GM23248 (cell line): ENCODE data around the gene AAMP. TPM values are rescaled to one million over a fixed set of nuclear protein-coding genes. Genes with fewer than 3 reads are reported as not detected.

Experiments used
- DNase-seq: peaks from one replicate; pipeline ENCODE4 v3.0.0-alpha.2; 2015
- H2AFZ ChIP-seq: fragments of 200-600 bp; sonication (generic); 2 replicates; pipeline ENCODE4 v1.6.1; 2016; ENCODE audit warnings: antibody characterized with exemption
- H3F3A ChIP-seq: fragments of 200-600 bp; sonication (generic); 2 replicates; pipeline ENCODE4 v1.6.1; 2016; ENCODE audit warnings: mild to moderate bottlenecking, antibody characterized with exemption, mixed run types; ENCODE audit not compliant: insufficient read depth
- H3K27ac ChIP-seq: fragments of 200-600 bp; sonication (generic); 2 replicates; pipeline ENCODE4 v1.5.1; 2016; ENCODE audit warnings: mild to moderate bottlenecking
- H3K27me3 ChIP-seq: fragments of 200-600 bp; sonication (generic); replicated peaks from 2 replicates; pipeline ENCODE4 v1.6.1; 2016; ENCODE audit warnings: mild to moderate bottlenecking; ENCODE audit not compliant: insufficient read depth
- H3K36me3 ChIP-seq: fragments of 200-600 bp; sonication (generic); 2 replicates; pipeline ENCODE4 v1.6.1; 2016; ENCODE audit warnings: low read depth, mild to moderate bottlenecking
- H3K4me1 ChIP-seq: fragments of 200-600 bp; sonication (generic); 2 replicates; pipeline ENCODE4 v1.6.1; 2016; ENCODE audit warnings: mild to moderate bottlenecking; ENCODE audit not compliant: insufficient read depth
- H3K4me2 ChIP-seq: fragments of 200-600 bp; sonication (generic); one replicate; pipeline ENCODE4 v1.6.1; 2016; ENCODE audit warnings: mild to moderate bottlenecking; ENCODE audit not compliant: unreplicated experiment
- H3K4me3 ChIP-seq: fragments of 200-600 bp; sonication (generic); 2 replicates; pipeline ENCODE4 v1.5.1; 2016; ENCODE audit warnings: mild to moderate bottlenecking
- H3K79me2 ChIP-seq: fragments of 200-600 bp; sonication (generic); 2 replicates; pipeline ENCODE4 v1.6.1; 2016; ENCODE audit warnings: mild to moderate bottlenecking; ENCODE audit not compliant: insufficient read depth
- H3K9ac ChIP-seq: fragments of 200-600 bp; sonication (generic); 2 replicates; pipeline ENCODE4 v1.6.1; 2016; ENCODE audit warnings: mild to moderate bottlenecking
- H3K9me2 ChIP-seq: fragments of 200-600 bp; sonication (generic); 2 replicates; pipeline ENCODE4 v1.6.1; 2016; ENCODE audit warnings: mixed run types, mild to moderate bottlenecking, moderate library complexity; ENCODE audit not compliant: insufficient read depth
- H3K9me3 ChIP-seq: fragments of 200-600 bp; sonication (generic); one replicate; pipeline ENCODE4 v1.6.1; 2017; ENCODE audit warnings: low read depth
- H4K20me1 ChIP-seq: fragments of 200-600 bp; sonication (generic); 2 replicates; pipeline ENCODE4 v1.6.0; 2016; ENCODE audit not compliant: insufficient read depth
- EZH2 ChIP-seq: fragments of 200-600 bp; sonication (generic); IDR thresholded peaks from 2 replicates; pipeline ENCODE4 v1.6.1; 2018; ENCODE audit warnings: antibody characterized with exemption, mild to moderate bottlenecking; ENCODE audit not compliant: insufficient read depth, poor library complexity, severe bottlenecking
- EZH2phosphoT487 ChIP-seq: fragments of 200-600 bp; sonication (generic); IDR thresholded peaks from 2 replicates; pipeline ENCODE4 v1.6.1; 2018; ENCODE audit warnings: antibody characterized with exemption, moderate library complexity, mild to moderate bottlenecking, low read depth; ENCODE audit not compliant: insufficient read depth
- WGBS, 2 experiments: methylation state at CpG; one replicate each; pipeline ENCODE4 v1.1.6; 2015 to 2017; ENCODE audit warnings: low lambda C conversion rate in 2 of 2, low coverage in 1 of 2; ENCODE audit errors: missing lambda C conversion rate in 2 of 2; 5-methylcytosine and 5-hydroxymethylcytosine counted together
- in situ Hi-C: fragments of 300-500 bp; cut with MboI; formaldehyde crosslinking; loops from 2 replicates; pipeline ENCODE4 v1.15.0; 2020
- polyA plus RNA-seq: library from polyadenylated mRNA; unstranded; fragments of >200 nt; fragmentation: Nextera tagmentation; extraction: Ambion mirVana; gene quantifications from 2 replicates; pipeline ENCODE4 v1.2.1, GENCODE V29; 2016
- total RNA-seq: library from RNA; depleted of rRNA; stranded (reverse); fragments of >200 nt; shearing (Covaris generic); gene quantifications from 2 replicates; pipeline ENCODE4 v1.2.3, GENCODE V29; 2014

AAMP gene
- total and polyA plus RNA-seq, 2 experiments from 2014 or later = 114 to 117 TPM

GRCh38 chr2:218301176-218301819, 31.4 kb upstream of the AAMP start:
- no peaks in the 10 kb centered on the region for H3K79me2 ChIP-seq
- no peaks in the 10 kb centered on the region for H3K36me3 ChIP-seq
- no peaks in the 10 kb centered on the region; the same call in 1 of the 2 replicates for H3K27me3 ChIP-seq
- H3K4me2 ChIP-seq = no peak overlapping the region
- no peak overlapping the region for H3K4me3 ChIP-seq
- no peaks in the 10 kb centered on the region for H3K9me3 ChIP-seq
- H3K9ac ChIP-seq = no peak overlapping the region
- TF ChIP-seq EZH2 (no peak), EZH2phosphoT487 (no peak)
- WGBS, 2 experiments = 7 to 10% methylated on average over 9 of the region's 9 CpGs
- H4K20me1 ChIP-seq = no peaks in the 10 kb centered on the region
- peak overlapping the region; percentile 58; the same call in 1 of the 2 replicates for H2AFZ ChIP-seq
- H3F3A ChIP-seq = no peaks in the 10 kb centered on the region
- H3K27ac ChIP-seq = no peak overlapping the region
- in situ Hi-C loops = no loop called here
- DNase-seq = peak; percentile 78
- no peaks in the 10 kb centered on the region for H3K4me1 ChIP-seq
- no peaks in the 10 kb centered on the region for H3K9me2 ChIP-seq

- in situ Hi-C loops = no loop called here
- H3K36me3 ChIP-seq = no peaks in the 10 kb centered on the region
- no peaks in the 10 kb centered on the region for H3K4me1 ChIP-seq
- no peak overlapping the region for H2AFZ ChIP-seq
- no peak overlapping the region for H3K27ac ChIP-seq
- no peaks in the 10 kb centered on the region for H3K9me2 ChIP-seq
- no peaks in the 10 kb centered on the region for H3K27me3 ChIP-seq
- no peak overlapping the region for H3K4me2 ChIP-seq
- H3K79me2 ChIP-seq = no peaks in the 10 kb centered on the region
- H4K20me1 ChIP-seq = no peaks in the 10 kb centered on the region
- DNase-seq = no peak
- TF ChIP-seq EZH2phosphoT487 (no peak), EZH2 (no peak)
- no peaks in the 10 kb centered on the region for H3F3A ChIP-seq
- no peaks in the 10 kb centered on the region for H3K9me3 ChIP-seq
- WGBS, 2 experiments = 61 to 64% methylated on average over 4 of the region's 4 CpGs
- H3K9ac ChIP-seq = no peak overlapping the region
- H3K4me3 ChIP-seq = no peak overlapping the region
Measured at GRCh38 chr2:218300141-218300540, 30.2 kb upstream of the AAMP start.

- WGBS, 2 experiments = 68 to 69% methylated on average over 6 of the region's 6 CpGs
- Histone ChIP-seq H3K4me3 (no peak overlapping the region), H3K27me3 (no peaks in the 10 kb centered on the region), H3K4me2 (no peak overlapping the region), H3K9ac (no peak overlapping the region), H3K79me2 (no peaks in the 10 kb centered on the region), H3K36me3 (no peaks in the 10 kb centered on the region), H2AFZ (no peak overlapping the region), H3K27ac (no peak overlapping the region), H3F3A (no peaks in the 10 kb centered on the region), H3K4me1 (no peaks in the 10 kb centered on the region), H4K20me1 (no peaks in the 10 kb centered on the region), H3K9me3 (no peaks in the 10 kb centered on the region), H3K9me2 (no peaks in the 10 kb centered on the region)
- no peak for DNase-seq
- no peak for TF ChIP-seq EZH2phosphoT487
- no peak for TF ChIP-seq EZH2
- in situ Hi-C loops = no loop called here
Measured at GRCh38 chr2:218298314-218298875, 28.5 kb upstream of the AAMP start.

GRCh38 chr2:218296847-218297246, 26.9 kb upstream of the AAMP start:
- in situ Hi-C loops = no loop called here
- no peak overlapping the region for H3K9ac ChIP-seq
- no peak overlapping the region for H3K27ac ChIP-seq

More at GRCh38 chr2:218296847-218297246, 26.9 kb upstream of the AAMP start:
- H4K20me1 ChIP-seq = no peaks in the 10 kb centered on the region
- 85 to 87% methylated on average over 7 of the region's 7 CpGs for WGBS, 2 experiments
- H3K79me2 ChIP-seq = peaks cover 10% of the 10 kb centered on the region
- no peak for DNase-seq
- H3F3A ChIP-seq = peaks cover 7% of the 10 kb centered on the region
- no peaks in the 10 kb centered on the region for H3K9me2 ChIP-seq
- H3K36me3 ChIP-seq = no peaks in the 10 kb centered on the region
- H3K4me2 ChIP-seq = no peak overlapping the region
- TF ChIP-seq EZH2phosphoT487 = no peak
- TF ChIP-seq EZH2 = no peak
- H3K27me3 ChIP-seq = no peaks in the 10 kb centered on the region
- peaks cover 6% of the 10 kb centered on the region for H3K4me1 ChIP-seq
- H3K4me3 ChIP-seq = no peak overlapping the region
- H2AFZ ChIP-seq = no peak overlapping the region
- no peaks in the 10 kb centered on the region for H3K9me3 ChIP-seq
